GM23248 (cell line): ENCODE data around the gene FBXW8. TPM values are rescaled to one million over a fixed set of nuclear protein-coding genes. Genes with fewer than 3 reads are reported as not detected.

Experiments
- DNase-seq: peaks from one replicate; pipeline ENCODE4 v3.0.0-alpha.2; 2015
- H2AFZ ChIP-seq: fragments of 200-600 bp; sonication (generic); 2 replicates; pipeline ENCODE4 v1.6.1; 2016; ENCODE audit warnings: antibody characterized with exemption
- H3F3A ChIP-seq: fragments of 200-600 bp; sonication (generic); 2 replicates; pipeline ENCODE4 v1.6.1; 2016; ENCODE audit warnings: mild to moderate bottlenecking, antibody characterized with exemption, mixed run types; ENCODE audit not compliant: insufficient read depth
- H3K27ac ChIP-seq: fragments of 200-600 bp; sonication (generic); 2 replicates; pipeline ENCODE4 v1.5.1; 2016; ENCODE audit warnings: mild to moderate bottlenecking
- H3K27me3 ChIP-seq: fragments of 200-600 bp; sonication (generic); replicated peaks from 2 replicates; pipeline ENCODE4 v1.6.1; 2016; ENCODE audit warnings: mild to moderate bottlenecking; ENCODE audit not compliant: insufficient read depth
- H3K36me3 ChIP-seq: fragments of 200-600 bp; sonication (generic); 2 replicates; pipeline ENCODE4 v1.6.1; 2016; ENCODE audit warnings: low read depth, mild to moderate bottlenecking
- H3K4me1 ChIP-seq: fragments of 200-600 bp; sonication (generic); 2 replicates; pipeline ENCODE4 v1.6.1; 2016; ENCODE audit warnings: mild to moderate bottlenecking; ENCODE audit not compliant: insufficient read depth
- H3K4me2 ChIP-seq: fragments of 200-600 bp; sonication (generic); one replicate; pipeline ENCODE4 v1.6.1; 2016; ENCODE audit warnings: mild to moderate bottlenecking; ENCODE audit not compliant: unreplicated experiment
- H3K4me3 ChIP-seq: fragments of 200-600 bp; sonication (generic); 2 replicates; pipeline ENCODE4 v1.5.1; 2016; ENCODE audit warnings: mild to moderate bottlenecking
- H3K79me2 ChIP-seq: fragments of 200-600 bp; sonication (generic); 2 replicates; pipeline ENCODE4 v1.6.1; 2016; ENCODE audit warnings: mild to moderate bottlenecking; ENCODE audit not compliant: insufficient read depth
- H3K9ac ChIP-seq: fragments of 200-600 bp; sonication (generic); 2 replicates; pipeline ENCODE4 v1.6.1; 2016; ENCODE audit warnings: mild to moderate bottlenecking
- H3K9me2 ChIP-seq: fragments of 200-600 bp; sonication (generic); 2 replicates; pipeline ENCODE4 v1.6.1; 2016; ENCODE audit warnings: mixed run types, mild to moderate bottlenecking, moderate library complexity; ENCODE audit not compliant: insufficient read depth
- H3K9me3 ChIP-seq: fragments of 200-600 bp; sonication (generic); one replicate; pipeline ENCODE4 v1.6.1; 2017; ENCODE audit warnings: low read depth
- H4K20me1 ChIP-seq: fragments of 200-600 bp; sonication (generic); 2 replicates; pipeline ENCODE4 v1.6.0; 2016; ENCODE audit not compliant: insufficient read depth
- EZH2 ChIP-seq: fragments of 200-600 bp; sonication (generic); IDR thresholded peaks from 2 replicates; pipeline ENCODE4 v1.6.1; 2018; ENCODE audit warnings: antibody characterized with exemption, mild to moderate bottlenecking; ENCODE audit not compliant: insufficient read depth, poor library complexity, severe bottlenecking
- EZH2phosphoT487 ChIP-seq: fragments of 200-600 bp; sonication (generic); IDR thresholded peaks from 2 replicates; pipeline ENCODE4 v1.6.1; 2018; ENCODE audit warnings: antibody characterized with exemption, moderate library complexity, mild to moderate bottlenecking, low read depth; ENCODE audit not compliant: insufficient read depth
- WGBS, 2 experiments: methylation state at CpG; one replicate each; pipeline ENCODE4 v1.1.6; 2015 to 2017; ENCODE audit warnings: low lambda C conversion rate in 2 of 2, low coverage in 1 of 2; ENCODE audit errors: missing lambda C conversion rate in 2 of 2; 5-methylcytosine and 5-hydroxymethylcytosine counted together
- in situ Hi-C: fragments of 300-500 bp; cut with MboI; formaldehyde crosslinking; loops from 2 replicates; pipeline ENCODE4 v1.15.0; 2020
- polyA plus RNA-seq: library from polyadenylated mRNA; unstranded; fragments of >200 nt; fragmentation: Nextera tagmentation; extraction: Ambion mirVana; gene quantifications from 2 replicates; pipeline ENCODE4 v1.2.1, GENCODE V29; 2016
- total RNA-seq: library from RNA; depleted of rRNA; stranded (reverse); fragments of >200 nt; shearing (Covaris generic); gene quantifications from 2 replicates; pipeline ENCODE4 v1.2.3, GENCODE V29; 2014

The FBXW8 gene
- total and polyA plus RNA-seq, 2 experiments from 2014 or later, result 12.7 to 23.1 TPM

DNA sequence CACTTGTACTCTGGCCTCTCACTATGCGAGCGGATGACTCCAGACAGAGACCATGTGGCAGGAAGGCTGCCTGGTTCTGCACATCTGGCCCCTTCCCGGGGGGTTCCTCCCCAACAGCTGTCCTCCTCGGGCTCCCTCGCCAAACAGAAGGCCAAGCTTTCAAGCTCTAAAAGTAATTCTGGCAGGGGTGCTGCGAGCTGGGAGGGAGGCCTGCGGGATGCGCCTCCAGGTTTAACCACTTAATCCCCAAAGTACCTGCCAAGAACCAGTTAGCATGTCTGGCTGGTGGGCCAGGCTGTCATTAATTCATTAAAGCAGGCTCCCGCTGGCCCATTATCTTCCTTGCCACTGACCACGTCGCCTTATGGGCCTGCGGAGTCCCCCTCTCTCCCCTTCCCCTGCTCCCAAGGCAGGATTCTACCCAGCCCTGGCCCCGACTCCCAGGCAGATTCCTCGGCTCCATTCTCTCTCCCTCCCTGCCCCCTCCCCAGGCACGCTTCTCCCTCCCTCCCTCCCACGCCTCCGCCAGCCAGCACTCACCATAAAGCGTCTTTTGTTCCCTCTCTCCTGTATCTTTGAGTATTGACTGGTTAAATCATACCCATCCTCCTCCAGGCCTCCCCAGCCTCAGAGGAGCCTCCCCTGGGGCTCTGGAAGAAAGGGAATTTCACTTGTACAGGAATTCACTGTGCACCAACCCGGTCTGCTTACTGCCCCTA is 34.4 kb upstream of the FBXW8 start:
- Histone ChIP-seq H3K27me3 (peaks cover 56% of the 10 kb centered on the region), H3K36me3 (no peaks in the 10 kb centered on the region), H4K20me1 (no peaks in the 10 kb centered on the region), H3F3A (no peaks in the 10 kb centered on the region), H3K4me3 (no peak overlapping the region), H3K9me2 (no peaks in the 10 kb centered on the region), H3K9me3 (no peaks in the 10 kb centered on the region), H3K9ac (no peak overlapping the region), H3K79me2 (no peaks in the 10 kb centered on the region), H3K27ac (no peak overlapping the region), H3K4me2 (no peak overlapping the region), H3K4me1 (0 out of 2 replicates have a peak, but pooled peaks cover 3% of the 10 kb centered on the region), H2AFZ (no peak overlapping the region)
- DNase-seq, result no peak
- TF ChIP-seq EZH2 (no peak), EZH2phosphoT487 (no peak)
- WGBS, 2 experiments, result 2% methylated on average over 12 to 19 of the region's 19 CpGs
- in situ Hi-C loops, result no loop called here

DNA sequence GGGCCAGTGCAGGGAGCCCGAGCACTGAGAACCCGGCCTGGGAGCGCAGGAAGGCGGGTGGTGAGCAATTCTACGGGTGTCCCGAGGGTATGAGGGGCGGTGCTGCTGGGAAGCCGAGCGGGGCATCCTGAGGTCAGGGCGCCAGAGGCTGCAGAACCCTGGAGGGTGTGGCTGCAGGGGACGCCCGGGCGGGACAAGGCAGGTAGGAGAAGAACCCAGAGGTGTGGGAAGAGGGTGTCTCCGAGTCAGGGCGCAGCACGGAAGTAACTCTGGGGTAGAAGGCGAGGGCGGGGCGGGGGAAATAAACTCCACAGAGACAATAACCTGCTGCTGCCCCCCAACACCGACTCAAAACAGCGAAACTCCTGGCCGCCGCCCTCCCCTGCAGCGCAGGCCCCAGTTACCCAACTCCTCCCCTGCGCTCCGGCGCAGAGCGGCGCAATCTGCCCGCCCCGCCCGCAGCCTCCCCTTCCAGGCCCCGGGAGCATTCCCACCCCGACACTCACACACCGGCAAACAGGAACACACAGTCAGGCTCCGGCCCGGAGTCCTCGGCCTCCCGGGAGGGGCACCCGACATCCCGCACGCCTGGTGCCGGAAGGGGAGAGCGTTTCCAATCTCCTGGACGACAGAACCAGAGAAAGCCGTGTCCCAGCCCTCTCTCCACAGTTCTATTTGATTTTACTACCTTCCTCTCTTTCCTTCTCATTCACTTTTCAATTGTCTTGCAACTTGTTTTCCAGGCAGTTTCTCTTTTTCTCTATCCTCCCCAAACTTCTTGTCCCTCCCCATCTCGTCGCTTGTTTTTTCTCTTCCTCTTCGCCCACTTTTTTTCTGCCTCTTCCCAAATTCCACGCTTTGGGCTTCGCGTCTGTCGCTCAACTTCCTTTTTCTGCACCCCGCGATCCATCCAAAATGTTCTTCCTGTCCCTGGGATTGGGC is 31.9 kb upstream of the FBXW8 start:
- Histone ChIP-seq H3K36me3 (no peaks in the 10 kb centered on the region), H3K9me3 (no peaks in the 10 kb centered on the region), H3K4me2 (peak overlapping the region; percentile 78), H3K9me2 (no peaks in the 10 kb centered on the region), H3F3A (no peaks in the 10 kb centered on the region), H3K9ac (no peak overlapping the region), H3K27ac (no peak overlapping the region), H2AFZ (peak overlapping the region; percentile 68), H3K4me3 (peak overlapping the region; percentile 58), H3K27me3 (peaks cover 81% of the 10 kb centered on the region), H3K4me1 (0 out of 2 replicates have a peak, but pooled peaks cover 3% of the 10 kb centered on the region), H4K20me1 (no peaks in the 10 kb centered on the region), H3K79me2 (no peaks in the 10 kb centered on the region)
- TF ChIP-seq EZH2 (peak; percentile 92), EZH2phosphoT487 (0 out of 2 replicates have a peak, but pooled peaks have one; percentile 49)
- peak; percentile 26 for DNase-seq
- in situ Hi-C loops, result no loop called here
- WGBS, 2 experiments, result 9 to 10% methylated on average over 36 to 55 of the region's 55 CpGs

DNA sequence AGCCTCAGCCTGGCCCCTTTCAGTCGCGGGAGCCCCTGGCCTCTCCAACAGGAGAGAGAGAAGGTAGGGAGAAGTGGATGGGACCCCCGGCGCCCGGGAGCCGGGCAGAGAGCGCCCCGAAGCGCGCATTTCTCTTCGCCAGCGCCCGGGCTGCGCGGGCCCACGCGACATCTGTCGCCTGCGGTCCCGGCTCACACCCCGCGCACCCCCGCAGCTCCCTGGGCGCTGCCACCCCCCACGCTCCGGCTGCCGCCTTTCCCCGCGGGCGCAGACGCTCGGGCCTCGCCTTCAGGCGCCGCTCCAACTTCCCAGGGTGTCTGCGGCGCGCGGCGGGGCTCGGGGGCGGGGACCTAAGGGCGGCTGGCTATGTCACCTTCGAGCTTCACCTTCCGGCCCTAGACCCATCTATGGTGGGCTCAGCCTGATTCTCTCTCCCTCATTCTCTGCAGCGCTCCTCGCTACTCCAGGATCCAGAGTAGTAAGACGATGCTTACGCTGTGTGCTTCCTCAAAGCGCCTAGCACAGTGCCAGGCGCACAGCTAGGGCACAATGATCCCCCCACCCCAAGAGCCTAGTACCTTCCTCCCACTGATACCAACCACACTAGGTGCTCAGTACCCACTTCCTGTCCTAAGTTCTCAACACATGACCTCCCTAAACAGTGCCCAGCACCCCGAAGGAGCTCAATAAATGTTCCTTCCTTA is 31.1 kb upstream of the FBXW8 start:
- peak overlapping the region; percentile 58 for H3K4me3 ChIP-seq
- in situ Hi-C loops, result no loop called here

More for the DNA sequence above, 31.1 kb upstream of the FBXW8 start:
- peak overlapping the region; percentile 68 for H2AFZ ChIP-seq
- DNase-seq, result peak; percentile 12
- no peak for TF ChIP-seq EZH2phosphoT487
- peak; percentile 6 for TF ChIP-seq EZH2
- no peaks in the 10 kb centered on the region for H3K79me2 ChIP-seq
- no peak overlapping the region for H3K9ac ChIP-seq
- H3K4me2 ChIP-seq, result peak overlapping the region; percentile 78
- no peaks in the 10 kb centered on the region for H4K20me1 ChIP-seq
- no peaks in the 10 kb centered on the region for H3F3A ChIP-seq
- H3K36me3 ChIP-seq, result no peaks in the 10 kb centered on the region
- no peak overlapping the region for H3K27ac ChIP-seq
- WGBS, 2 experiments, result 3 to 4% methylated on average over 26 to 49 of the region's 52 CpGs
- no peaks in the 10 kb centered on the region for H3K9me2 ChIP-seq
- no peaks in the 10 kb centered on the region for H3K9me3 ChIP-seq
- H3K4me1 ChIP-seq, result 0 out of 2 replicates have a peak, but pooled peaks cover 3% of the 10 kb centered on the region
- H3K27me3 ChIP-seq, result peaks cover 84% of the 10 kb centered on the region
